HepG2 (cell line): ENCODE data around the gene MFAP1. TPM values are rescaled to one million over a fixed set of nuclear protein-coding genes. Genes with fewer than 3 reads are reported as not detected.
A peak's percentile ranks its signal among the peaks of the same experiment; 100 is the strongest.

Experiments used
- RCOR2 ChIP-seq: IDR thresholded peaks from 2 replicates; pipeline ENCODE4 v1.6.1; 2016; ENCODE audit warnings: missing biosample characterization, missing genetic modification reagents
- RFX1 ChIP-seq: fragments of 450-650 bp; IDR thresholded peaks from 2 replicates; pipeline ENCODE4 v1.6.1; 2017
- SSRP1 ChIP-seq: IDR thresholded peaks from 2 replicates; pipeline ENCODE4 v1.6.1; 2016; ENCODE audit warnings: control low read depth
- TOPORS ChIP-seq: sonication (generic); formaldehyde crosslinking; IDR thresholded peaks from 2 replicates; pipeline ENCODE4 v1.8.0; 2023; ENCODE audit warnings: mild to moderate bottlenecking, missing genetic modification reagents
- ZBTB3 ChIP-seq: sonication (generic); formaldehyde crosslinking; IDR thresholded peaks from 2 replicates; pipeline ENCODE4 v1.4.0; 2020; ENCODE audit warnings: low read depth, mild to moderate bottlenecking, moderate library complexity, missing genetic modification reagents, borderline replicate concordance
- ZC3H4 ChIP-seq: sonication (generic); formaldehyde crosslinking; IDR thresholded peaks from 2 replicates; pipeline ENCODE4 v1.4.0; 2020; ENCODE audit warnings: missing genetic modification reagents, borderline replicate concordance
- ZNF329 ChIP-seq: sonication (generic); formaldehyde crosslinking; IDR thresholded peaks from 2 replicates; pipeline ENCODE4 v1.9.0; 2021; ENCODE audit warnings: low read depth, mild to moderate bottlenecking, missing genetic modification reagents
- ZNF549 ChIP-seq: sonication (generic); formaldehyde crosslinking; IDR thresholded peaks from 2 replicates; pipeline ENCODE4 v1.5.0; 2020; ENCODE audit warnings: missing genetic modification reagents
- ZNF557 ChIP-seq: sonication (generic); formaldehyde crosslinking; IDR thresholded peaks from 2 replicates; pipeline ENCODE4 v1.4.0; 2020; ENCODE audit warnings: missing genetic modification reagents
- polyA plus RNA-seq, 8 experiments: library from polyadenylated mRNA; depleted of rRNA in 3 of 8; stranded (reverse) in 7 of 8; unstranded in 1 of 8; fragments of >200 nt; fragmentation: Illumina TruSeq in 4 of 8; extraction: Trizol in 4 of 8; gene quantifications; 2 replicates each; pipeline versions ENCODE4 v1.2.1 to v1.2.3, GENCODE V29; 2011 to 2016; ENCODE audit warnings: low read depth in 4 of 8, missing spikeins in 1 of 8, mixed read lengths in 1 of 8; ENCODE audit not compliant: insufficient read depth in 1 of 8
- total RNA-seq, 5 experiments: library from RNA; depleted of rRNA; stranded (reverse); fragments of >200 nt; fragmentation: Illumina TruSeq; extraction: Trizol; gene quantifications; 2 replicates each; pipeline ENCODE4 v1.2.3, GENCODE V29; 2016; ENCODE audit warnings: low read depth in 1 of 5
- TF ChIP-seq, protein P1 (sequence below): sonication (generic); formaldehyde crosslinking; IDR thresholded peaks from 2 replicates; pipeline ENCODE4 v1.8.1; 2023; ENCODE audit warnings: mild to moderate bottlenecking, moderate library complexity, missing genetic modification reagents
- TF ChIP-seq, protein P2 (sequence below): sonication (generic); formaldehyde crosslinking; IDR thresholded peaks from 2 replicates; pipeline ENCODE4 v1.5.0; 2020; ENCODE audit warnings: mild to moderate bottlenecking, missing genetic modification reagents, borderline replicate concordance
- TF ChIP-seq, protein P3 (sequence below): sonication (generic); formaldehyde crosslinking; IDR thresholded peaks from 2 replicates; pipeline ENCODE4 v1.4.0; 2020; ENCODE audit warnings: mild to moderate bottlenecking, missing genetic modification reagents
- TF ChIP-seq, protein P4 (sequence below): IDR thresholded peaks from 2 replicates; pipeline ENCODE4 v1.6.1; 2018; ENCODE audit warnings: missing genetic modification reagents, mild to moderate bottlenecking, missing compliant biosample characterization
- TF ChIP-seq, protein P5 (sequence below): sonication (generic); formaldehyde crosslinking; IDR thresholded peaks from 2 replicates; pipeline ENCODE4 v1.4.0; 2020; ENCODE audit warnings: missing genetic modification reagents
- TF ChIP-seq, protein P6 (sequence below): IDR thresholded peaks from 2 replicates; pipeline ENCODE4 v1.6.1; 2016; ENCODE audit warnings: missing compliant biosample characterization, missing genetic modification reagents, borderline replicate concordance

Gene MFAP1
- total and polyA plus RNA-seq, 2 of the 13 experiments (the other 11 are each of a cell fraction or from before 2014, with no cell fraction given): 11.8 to 39.5 TPM

DNA sequence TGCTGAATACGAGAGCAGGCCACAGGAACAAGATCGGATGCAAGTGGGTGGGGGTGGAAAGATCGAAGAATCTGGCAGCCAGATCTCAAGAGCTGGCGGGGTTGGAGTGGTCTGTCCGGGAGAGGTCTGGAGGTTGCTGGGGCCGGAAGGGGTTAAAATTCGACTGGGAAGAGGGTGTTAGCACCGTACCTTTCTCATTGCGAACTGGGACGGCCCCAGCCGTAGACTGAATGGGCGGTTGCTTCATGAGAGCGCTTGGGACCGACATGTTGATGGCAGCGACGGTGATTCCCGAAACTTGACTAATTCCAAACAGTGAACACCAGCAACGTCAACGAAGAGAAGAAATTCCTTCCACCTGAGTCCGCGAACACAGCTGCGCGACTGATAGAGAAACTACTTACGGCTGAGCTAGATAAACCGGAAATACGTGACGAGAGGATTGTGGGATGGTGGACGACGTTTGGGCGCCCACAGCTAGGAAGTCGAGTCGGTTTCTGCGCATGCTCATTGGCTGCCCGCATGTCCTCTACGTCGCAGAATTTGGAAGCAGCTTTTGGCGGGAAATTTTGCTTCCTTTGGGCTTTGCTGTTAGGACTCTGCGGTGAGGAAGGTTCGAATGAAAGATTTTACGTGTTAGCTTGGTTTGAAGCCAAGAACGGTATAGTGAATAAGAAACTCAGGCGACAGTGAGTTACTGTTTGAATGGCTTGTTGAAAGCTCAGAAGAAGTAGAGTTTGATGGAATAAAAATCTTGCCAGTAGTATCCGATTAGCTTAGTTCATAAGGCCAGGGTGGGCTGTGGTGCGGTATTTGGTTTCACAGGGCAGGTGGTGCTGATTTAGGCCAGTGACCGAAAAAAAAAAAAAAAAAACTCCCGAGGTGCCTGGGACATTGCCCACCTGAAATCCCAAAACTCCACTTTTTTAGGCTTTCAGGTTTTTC is at the start of gene MFAP1 (continued):
- TF ChIP-seq, protein P1, sequence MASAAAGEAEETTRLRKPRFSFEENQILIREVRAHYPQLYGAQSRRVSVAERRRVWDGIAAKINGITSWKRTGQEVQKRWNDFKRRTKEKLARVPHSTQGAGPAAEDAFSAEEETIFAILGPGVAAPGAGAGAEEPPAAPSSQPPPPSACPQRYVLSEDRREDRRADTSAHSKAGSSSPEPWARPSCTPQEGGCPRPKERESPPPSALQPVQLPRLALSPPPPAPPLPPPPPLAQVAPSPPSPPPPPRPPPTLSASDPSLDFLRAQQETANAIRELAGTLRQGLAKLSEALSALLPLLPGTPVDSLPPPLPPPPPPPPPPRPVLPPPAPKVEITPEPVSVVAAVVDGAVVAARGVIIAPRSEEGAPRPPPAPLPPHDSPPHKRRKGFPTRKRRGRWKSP: 0 out of 2 replicates have a peak, but pooled peaks have one; percentile 50
- TF ChIP-seq ZNF549 (no peak), ZNF557 (CRISPR knock-in tag) (peak; percentile 64; the same call in 1 of the 2 replicates), ZBTB3 (CRISPR knock-in tag) (no peak), ZNF329 (CRISPR knock-in tag) (no peak), RCOR2 (CRISPR knock-in tag) (no peak), RFX1 (no peak), TOPORS (0 out of 2 replicates have a peak, but pooled peaks have one; percentile 48), ZC3H4 (CRISPR knock-in tag) (no peak), SSRP1 (0 out of 2 replicates have a peak, but pooled peaks have one; percentile 30)
- TF ChIP-seq, protein P2, sequence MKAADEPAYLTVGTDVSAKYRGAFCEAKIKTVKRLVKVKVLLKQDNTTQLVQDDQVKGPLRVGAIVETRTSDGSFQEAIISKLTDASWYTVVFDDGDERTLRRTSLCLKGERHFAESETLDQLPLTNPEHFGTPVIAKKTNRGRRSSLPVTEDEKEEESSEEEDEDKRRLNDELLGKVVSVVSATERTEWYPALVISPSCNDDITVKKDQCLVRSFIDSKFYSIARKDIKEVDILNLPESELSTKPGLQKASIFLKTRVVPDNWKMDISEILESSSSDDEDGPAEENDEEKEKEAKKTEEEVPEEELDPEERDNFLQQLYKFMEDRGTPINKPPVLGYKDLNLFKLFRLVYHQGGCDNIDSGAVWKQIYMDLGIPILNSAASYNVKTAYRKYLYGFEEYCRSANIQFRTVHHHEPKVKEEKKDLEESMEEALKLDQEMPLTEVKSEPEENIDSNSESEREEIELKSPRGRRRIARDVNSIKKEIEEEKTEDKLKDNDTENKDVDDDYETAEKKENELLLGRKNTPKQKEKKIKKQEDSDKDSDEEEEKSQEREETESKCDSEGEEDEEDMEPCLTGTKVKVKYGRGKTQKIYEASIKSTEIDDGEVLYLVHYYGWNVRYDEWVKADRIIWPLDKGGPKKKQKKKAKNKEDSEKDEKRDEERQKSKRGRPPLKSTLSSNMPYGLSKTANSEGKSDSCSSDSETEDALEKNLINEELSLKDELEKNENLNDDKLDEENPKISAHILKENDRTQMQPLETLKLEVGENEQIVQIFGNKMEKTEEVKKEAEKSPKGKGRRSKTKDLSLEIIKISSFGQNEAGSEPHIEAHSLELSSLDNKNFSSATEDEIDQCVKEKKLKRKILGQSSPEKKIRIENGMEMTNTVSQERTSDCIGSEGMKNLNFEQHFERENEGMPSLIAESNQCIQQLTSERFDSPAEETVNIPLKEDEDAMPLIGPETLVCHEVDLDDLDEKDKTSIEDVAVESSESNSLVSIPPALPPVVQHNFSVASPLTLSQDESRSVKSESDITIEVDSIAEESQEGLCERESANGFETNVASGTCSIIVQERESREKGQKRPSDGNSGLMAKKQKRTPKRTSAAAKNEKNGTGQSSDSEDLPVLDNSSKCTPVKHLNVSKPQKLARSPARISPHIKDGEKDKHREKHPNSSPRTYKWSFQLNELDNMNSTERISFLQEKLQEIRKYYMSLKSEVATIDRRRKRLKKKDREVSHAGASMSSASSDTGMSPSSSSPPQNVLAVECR (CRISPR knock-in tag): peak; percentile 87; the same call in 1 of the 2 replicates
- TF ChIP-seq, protein P3, sequence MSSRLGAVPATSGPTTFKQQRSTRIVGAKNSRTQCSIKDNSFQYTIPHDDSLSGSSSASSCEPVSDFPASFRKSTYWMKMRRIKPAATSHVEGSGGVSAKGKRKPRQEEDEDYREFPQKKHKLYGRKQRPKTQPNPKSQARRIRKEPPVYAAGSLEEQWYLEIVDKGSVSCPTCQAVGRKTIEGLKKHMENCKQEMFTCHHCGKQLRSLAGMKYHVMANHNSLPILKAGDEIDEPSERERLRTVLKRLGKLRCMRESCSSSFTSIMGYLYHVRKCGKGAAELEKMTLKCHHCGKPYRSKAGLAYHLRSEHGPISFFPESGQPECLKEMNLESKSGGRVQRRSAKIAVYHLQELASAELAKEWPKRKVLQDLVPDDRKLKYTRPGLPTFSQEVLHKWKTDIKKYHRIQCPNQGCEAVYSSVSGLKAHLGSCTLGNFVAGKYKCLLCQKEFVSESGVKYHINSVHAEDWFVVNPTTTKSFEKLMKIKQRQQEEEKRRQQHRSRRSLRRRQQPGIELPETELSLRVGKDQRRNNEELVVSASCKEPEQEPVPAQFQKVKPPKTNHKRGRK: no peak
- TF ChIP-seq, protein P4, sequence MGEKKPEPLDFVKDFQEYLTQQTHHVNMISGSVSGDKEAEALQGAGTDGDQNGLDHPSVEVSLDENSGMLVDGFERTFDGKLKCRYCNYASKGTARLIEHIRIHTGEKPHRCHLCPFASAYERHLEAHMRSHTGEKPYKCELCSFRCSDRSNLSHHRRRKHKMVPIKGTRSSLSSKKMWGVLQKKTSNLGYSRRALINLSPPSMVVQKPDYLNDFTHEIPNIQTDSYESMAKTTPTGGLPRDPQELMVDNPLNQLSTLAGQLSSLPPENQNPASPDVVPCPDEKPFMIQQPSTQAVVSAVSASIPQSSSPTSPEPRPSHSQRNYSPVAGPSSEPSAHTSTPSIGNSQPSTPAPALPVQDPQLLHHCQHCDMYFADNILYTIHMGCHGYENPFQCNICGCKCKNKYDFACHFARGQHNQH (CRISPR knock-in tag): peak; percentile 83; the same call in 1 of the 2 replicates
- TF ChIP-seq, protein P5, sequence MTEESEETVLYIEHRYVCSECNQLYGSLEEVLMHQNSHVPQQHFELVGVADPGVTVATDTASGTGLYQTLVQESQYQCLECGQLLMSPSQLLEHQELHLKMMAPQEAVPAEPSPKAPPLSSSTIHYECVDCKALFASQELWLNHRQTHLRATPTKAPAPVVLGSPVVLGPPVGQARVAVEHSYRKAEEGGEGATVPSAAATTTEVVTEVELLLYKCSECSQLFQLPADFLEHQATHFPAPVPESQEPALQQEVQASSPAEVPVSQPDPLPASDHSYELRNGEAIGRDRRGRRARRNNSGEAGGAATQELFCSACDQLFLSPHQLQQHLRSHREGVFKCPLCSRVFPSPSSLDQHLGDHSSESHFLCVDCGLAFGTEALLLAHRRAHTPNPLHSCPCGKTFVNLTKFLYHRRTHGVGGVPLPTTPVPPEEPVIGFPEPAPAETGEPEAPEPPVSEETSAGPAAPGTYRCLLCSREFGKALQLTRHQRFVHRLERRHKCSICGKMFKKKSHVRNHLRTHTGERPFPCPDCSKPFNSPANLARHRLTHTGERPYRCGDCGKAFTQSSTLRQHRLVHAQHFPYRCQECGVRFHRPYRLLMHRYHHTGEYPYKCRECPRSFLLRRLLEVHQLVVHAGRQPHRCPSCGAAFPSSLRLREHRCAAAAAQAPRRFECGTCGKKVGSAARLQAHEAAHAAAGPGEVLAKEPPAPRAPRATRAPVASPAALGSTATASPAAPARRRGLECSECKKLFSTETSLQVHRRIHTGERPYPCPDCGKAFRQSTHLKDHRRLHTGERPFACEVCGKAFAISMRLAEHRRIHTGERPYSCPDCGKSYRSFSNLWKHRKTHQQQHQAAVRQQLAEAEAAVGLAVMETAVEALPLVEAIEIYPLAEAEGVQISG (CRISPR knock-in tag): peak; percentile 100
- TF ChIP-seq, protein P6, sequence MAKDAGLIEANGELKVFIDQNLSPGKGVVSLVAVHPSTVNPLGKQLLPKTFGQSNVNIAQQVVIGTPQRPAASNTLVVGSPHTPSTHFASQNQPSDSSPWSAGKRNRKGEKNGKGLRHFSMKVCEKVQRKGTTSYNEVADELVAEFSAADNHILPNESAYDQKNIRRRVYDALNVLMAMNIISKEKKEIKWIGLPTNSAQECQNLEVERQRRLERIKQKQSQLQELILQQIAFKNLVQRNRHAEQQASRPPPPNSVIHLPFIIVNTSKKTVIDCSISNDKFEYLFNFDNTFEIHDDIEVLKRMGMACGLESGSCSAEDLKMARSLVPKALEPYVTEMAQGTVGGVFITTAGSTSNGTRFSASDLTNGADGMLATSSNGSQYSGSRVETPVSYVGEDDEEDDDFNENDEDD (CRISPR knock-in tag): peak; percentile 99
